ENCODE results near the gene ZCCHC2. TPM values are rescaled to one million over a fixed set of nuclear protein-coding genes. Genes with fewer than 3 reads are reported as not detected.
A peak's percentile ranks its signal among the peaks of the same experiment; 100 is the strongest.

ZCCHC2 gene
- total and polyA plus RNA-seq, 2 of the 13 experiments (the other 11 are each of a cell fraction or from before 2014, with no cell fraction given), result 62.5 to 76.1 TPM

DNA sequence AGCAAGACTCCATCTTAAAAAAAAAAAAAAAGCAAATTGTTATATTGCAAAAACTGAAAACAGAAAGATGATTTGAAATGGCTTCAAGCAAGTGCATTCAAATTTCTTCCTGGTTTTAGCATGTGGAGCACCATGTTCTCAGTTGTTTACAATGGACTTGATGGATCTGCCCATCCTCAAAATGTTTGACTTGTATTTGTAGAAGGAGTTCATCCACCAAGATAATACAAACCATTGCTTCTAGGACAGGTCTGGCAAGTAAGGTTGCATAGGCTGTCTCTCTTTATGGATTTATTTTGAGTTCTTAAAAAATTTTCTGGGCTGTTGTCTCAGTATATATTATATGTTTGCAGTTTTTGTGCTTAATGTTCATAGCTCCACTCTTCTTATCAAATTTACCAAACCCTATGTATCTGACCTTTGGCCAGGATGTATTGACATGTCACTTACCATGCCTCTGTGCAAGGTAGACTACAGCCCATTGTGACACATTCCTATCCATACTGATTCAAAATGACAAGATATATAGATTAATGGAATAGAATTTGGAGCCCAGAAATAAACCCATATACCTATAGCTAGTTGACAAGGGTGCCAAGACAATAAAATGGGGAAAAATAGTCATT is 21.7 kb upstream of the ZCCHC2 start (continued):
- TF ChIP-seq HNRNPK (IDR thresholded peaks at IDR 0.05; ENCODE audit: low read depth, low read length, poor library complexity, severe bottlenecking), result no peak
- TF ChIP-seq, protein P1, sequence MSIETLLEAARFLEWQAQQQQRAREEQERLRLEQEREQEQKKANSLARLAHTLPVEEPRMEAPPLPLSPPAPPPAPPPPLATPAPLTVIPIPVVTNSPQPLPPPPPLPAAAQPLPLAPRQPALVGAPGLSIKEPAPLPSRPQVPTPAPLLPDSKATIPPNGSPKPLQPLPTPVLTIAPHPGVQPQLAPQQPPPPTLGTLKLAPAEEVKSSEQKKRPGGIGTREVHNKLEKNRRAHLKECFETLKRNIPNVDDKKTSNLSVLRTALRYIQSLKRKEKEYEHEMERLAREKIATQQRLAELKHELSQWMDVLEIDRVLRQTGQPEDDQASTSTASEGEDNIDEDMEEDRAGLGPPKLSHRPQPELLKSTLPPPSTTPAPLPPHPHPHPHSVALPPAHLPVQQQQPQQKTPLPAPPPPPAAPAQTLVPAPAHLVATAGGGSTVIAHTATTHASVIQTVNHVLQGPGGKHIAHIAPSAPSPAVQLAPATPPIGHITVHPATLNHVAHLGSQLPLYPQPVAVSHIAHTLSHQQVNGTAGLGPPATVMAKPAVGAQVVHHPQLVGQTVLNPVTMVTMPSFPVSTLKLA (IDR thresholded peaks at IDR 0.05), result no peak
- no peak for TF ChIP-seq ZNF20 (CRISPR knock-in tag; IDR thresholded peaks at IDR 0.05)
- TF ChIP-seq, protein P2, sequence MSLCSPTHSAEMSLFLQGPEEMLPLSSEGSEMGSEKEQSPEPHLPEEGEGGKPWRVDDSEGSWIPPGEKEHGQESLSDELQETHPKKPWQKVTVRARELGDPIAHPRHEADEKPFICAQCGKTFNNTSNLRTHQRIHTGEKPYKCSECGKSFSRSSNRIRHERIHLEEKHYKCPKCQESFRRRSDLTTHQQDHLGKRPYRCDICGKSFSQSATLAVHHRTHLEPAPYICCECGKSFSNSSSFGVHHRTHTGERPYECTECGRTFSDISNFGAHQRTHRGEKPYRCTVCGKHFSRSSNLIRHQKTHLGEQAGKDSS (CRISPR knock-in tag; IDR thresholded peaks at IDR 0.05; ENCODE audit: borderline replicate concordance, low read depth), result no peak
- TF ChIP-seq NR2F6 (IDR thresholded peaks at IDR 0.05), result no peak
- peak; percentile 24; the same call in 1 of the 2 replicates for TF ChIP-seq NR2F6 (CRISPR knock-in tag; IDR thresholded peaks at IDR 0.05)
- 0 out of 2 replicates have a peak, but pooled peaks have one; percentile 35 for TF ChIP-seq NR2F2 (IDR thresholded peaks at IDR 0.05; ENCODE audit: borderline replicate concordance, low read depth)
- no peak for TF ChIP-seq ZNF33A (CRISPR knock-in tag; IDR thresholded peaks at IDR 0.05; ENCODE audit: borderline replicate concordance)
- TF ChIP-seq POLR2A (IDR thresholded peaks at IDR 0.05; ENCODE audit: insufficient read depth in 1 of 2, low read depth in 2 of 2, low read length in 2 of 2), result no peak
- TF ChIP-seq, protein P3, sequence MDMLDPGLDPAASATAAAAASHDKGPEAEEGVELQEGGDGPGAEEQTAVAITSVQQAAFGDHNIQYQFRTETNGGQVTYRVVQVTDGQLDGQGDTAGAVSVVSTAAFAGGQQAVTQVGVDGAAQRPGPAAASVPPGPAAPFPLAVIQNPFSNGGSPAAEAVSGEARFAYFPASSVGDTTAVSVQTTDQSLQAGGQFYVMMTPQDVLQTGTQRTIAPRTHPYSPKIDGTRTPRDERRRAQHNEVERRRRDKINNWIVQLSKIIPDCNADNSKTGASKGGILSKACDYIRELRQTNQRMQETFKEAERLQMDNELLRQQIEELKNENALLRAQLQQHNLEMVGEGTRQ (IDR thresholded peaks at IDR 0.05; ENCODE audit: low read depth, low read length), result no peak
- TF ChIP-seq, protein P3 (CRISPR knock-in tag; IDR thresholded peaks at IDR 0.05; ENCODE audit: borderline replicate concordance), result no peak
- no peak for TF ChIP-seq KLF16 (CRISPR knock-in tag; IDR thresholded peaks at IDR 0.05)
- TF ChIP-seq DMAP1 (CRISPR knock-in tag; IDR thresholded peaks at IDR 0.05), result no peak
- TF ChIP-seq ZNF501 (CRISPR knock-in tag; IDR thresholded peaks at IDR 0.05), result no peak
- no peak for TF ChIP-seq LCORL (IDR thresholded peaks at IDR 0.05)
- TF ChIP-seq LCORL (CRISPR knock-in tag; IDR thresholded peaks at IDR 0.05), result no peak
- TF ChIP-seq ZBTB20 (CRISPR knock-in tag; IDR thresholded peaks at IDR 0.05; ENCODE audit: borderline replicate concordance, low read depth), result peak; percentile 77; the same call in 1 of the 2 replicates
- no peak for TF ChIP-seq NFRKB (IDR thresholded peaks at IDR 0.05)
- TF ChIP-seq HNF4G (IDR thresholded peaks at IDR 0.05; ENCODE audit: borderline replicate concordance, low read depth, low read length), result peak; percentile 76
- no peak for TF ChIP-seq HNF4G (CRISPR knock-in tag; IDR thresholded peaks at IDR 0.05; ENCODE audit: borderline replicate concordance, low read depth)
- no peak for TF ChIP-seq ZBTB7A (CRISPR knock-in tag; IDR thresholded peaks at IDR 0.05)
- no peak for TF ChIP-seq ASH2L (IDR thresholded peaks at IDR 0.05; ENCODE audit: insufficient read length, low read depth, low read length)
- TF ChIP-seq, protein P4, sequence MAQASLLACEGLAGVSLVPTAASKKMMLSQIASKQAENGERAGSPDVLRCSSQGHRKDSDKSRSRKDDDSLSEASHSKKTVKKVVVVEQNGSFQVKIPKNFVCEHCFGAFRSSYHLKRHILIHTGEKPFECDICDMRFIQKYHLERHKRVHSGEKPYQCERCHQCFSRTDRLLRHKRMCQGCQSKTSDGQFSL (CRISPR knock-in tag; IDR thresholded peaks at IDR 0.05), result no peak
- TF ChIP-seq, protein P5, sequence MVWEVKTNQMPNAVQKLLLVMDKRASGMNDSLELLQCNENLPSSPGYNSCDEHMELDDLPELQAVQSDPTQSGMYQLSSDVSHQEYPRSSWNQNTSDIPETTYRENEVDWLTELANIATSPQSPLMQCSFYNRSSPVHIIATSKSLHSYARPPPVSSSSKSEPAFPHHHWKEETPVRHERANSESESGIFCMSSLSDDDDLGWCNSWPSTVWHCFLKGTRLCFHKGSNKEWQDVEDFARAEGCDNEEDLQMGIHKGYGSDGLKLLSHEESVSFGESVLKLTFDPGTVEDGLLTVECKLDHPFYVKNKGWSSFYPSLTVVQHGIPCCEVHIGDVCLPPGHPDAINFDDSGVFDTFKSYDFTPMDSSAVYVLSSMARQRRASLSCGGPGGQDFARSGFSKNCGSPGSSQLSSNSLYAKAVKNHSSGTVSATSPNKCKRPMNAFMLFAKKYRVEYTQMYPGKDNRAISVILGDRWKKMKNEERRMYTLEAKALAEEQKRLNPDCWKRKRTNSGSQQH (CRISPR knock-in tag; IDR thresholded peaks at IDR 0.05; ENCODE audit: low read depth), result no peak
